ENCODE measurements around the gene GMDS.

The GMDS gene

DNA sequence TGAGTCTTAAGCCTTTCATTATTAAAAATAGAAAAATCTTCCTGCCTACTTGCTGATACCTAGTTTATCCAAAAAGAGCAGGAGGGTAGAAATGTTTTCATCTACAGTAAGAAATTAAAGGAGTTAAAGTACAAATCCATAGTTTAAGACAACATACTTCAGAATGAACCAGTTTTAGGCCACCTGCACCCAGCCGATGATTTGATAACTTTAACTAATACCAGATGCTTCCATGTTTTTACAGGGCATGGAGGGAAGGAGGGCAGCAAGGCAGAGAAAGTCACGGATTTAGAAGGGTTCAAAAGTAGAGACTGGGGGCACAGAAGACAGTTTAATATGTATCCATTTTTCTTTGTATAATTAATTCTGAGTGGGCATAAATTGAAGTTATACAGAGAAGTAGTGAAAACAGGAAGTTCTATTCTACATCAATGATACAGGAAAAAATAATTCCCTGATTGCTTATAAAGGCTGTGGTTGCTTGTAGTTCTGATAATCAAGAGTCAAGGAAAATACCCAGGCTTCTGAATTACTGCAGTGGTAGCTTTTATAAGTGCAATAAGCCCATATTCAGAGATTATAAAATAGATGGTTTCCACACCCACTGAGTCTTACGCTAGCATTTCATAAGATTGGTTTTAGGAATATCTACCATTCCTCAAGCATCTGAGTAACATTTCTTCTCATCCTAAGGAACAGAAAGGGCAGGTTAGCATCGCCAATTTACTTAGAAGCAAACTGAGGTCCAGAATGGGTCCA, 72.0 kb downstream of the GMDS start:
- no peak for DNase-seq

DNA sequence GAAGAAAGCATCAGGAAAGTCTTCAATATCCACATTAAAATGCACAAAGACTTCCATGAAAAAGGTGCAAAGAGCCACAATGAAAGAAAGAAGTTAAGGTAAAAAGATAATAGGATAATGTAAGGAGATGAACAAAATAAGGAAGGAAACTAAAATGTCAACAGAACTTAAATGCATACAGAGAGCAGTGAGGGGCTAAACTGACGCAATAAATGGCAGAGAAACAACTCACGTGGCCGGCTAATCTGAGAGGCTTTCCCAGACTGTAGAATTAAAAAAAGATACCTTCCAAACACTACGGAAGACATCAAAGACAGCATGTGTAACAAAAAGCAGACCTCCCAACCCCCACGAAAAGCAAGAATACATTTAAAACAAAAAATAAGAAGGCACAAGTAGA, 73.7 kb downstream of the GMDS start:
- DNase-seq, result no peak

DNA sequence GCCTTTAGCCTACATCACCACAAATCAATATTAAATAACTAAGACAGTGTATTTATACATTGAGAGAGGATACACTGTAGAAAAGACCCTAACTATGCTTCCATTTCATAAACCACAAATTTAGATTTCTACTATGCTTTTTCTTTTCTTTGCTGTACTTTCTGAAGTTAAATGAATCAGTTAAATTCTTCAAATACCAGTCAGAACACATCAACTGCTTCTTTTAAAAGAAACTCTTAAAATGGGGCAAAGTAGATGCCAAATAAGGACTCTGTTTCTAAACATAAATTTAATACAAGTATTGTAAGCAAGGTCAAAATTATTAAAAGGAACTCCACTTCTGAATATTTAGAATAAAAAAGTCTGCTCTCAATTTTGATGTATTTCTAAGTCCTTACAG, 76.9 kb downstream of the GMDS start:
- no peak for DNase-seq

DNA sequence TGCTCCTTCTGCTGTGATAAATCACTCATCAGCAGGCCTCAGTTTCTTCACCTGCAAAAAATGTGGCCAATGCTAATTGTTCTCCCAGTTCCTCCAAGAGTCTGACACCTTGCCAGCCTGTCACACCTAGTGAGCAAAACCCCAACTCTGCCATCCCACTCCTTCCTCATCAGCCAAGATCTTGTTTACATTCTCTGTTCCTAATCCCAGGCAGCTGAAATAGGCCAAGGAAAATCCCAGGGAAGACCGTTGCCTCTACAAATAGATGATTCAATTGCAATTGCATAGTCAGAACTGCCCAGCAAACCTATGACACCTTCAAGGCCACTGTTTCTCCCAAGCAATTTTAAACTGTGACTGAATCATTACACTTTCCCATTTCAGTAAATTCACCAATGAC, 78.7 kb downstream of the GMDS start:
- DNase-seq, result no peak

- no peak for DNase-seq
These were observed 80.1 kb downstream of the GMDS start for GRCh38 chr6:2165286-2165685.

- DNase-seq, result no peak
These were observed 80.9 kb downstream of the GMDS start for GRCh38 chr6:2164481-2164880.

- no peak for DNase-seq
These were observed 83.3 kb downstream of the GMDS start for GRCh38 chr6:2162079-2162445.

DNA sequence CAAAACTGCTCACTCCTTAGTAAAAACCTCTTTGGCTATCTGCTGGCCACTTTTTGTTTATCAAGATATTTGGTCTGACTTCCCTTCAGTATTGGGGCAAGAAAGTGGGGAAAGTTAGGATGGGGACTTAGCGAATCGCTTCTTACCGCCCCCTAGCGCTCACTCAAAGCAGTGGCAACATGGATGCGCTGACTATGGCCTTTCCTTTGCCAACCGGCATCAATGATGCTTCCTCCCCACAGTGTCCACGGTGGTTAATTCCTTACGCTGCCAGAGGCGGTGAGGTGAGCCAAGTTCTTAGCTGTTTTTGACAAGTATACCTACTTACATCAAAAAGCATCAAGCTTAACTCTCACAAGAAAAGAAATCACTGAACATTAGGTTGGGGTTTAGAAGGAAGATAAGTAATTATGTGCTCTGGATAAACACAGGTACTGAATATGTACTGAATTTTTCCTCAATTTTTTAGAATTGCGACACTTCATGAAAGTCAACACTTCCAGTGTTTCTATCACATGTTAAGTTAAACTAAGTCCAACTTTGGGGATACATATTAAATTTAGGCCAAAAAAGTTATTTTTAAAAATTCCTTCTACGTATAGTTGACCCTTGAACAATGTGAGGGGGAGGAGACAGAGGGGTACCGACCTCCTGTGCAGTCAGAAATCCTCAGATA, 86.7 kb downstream of the GMDS start:
- DNase-seq, result no peak

DNA sequence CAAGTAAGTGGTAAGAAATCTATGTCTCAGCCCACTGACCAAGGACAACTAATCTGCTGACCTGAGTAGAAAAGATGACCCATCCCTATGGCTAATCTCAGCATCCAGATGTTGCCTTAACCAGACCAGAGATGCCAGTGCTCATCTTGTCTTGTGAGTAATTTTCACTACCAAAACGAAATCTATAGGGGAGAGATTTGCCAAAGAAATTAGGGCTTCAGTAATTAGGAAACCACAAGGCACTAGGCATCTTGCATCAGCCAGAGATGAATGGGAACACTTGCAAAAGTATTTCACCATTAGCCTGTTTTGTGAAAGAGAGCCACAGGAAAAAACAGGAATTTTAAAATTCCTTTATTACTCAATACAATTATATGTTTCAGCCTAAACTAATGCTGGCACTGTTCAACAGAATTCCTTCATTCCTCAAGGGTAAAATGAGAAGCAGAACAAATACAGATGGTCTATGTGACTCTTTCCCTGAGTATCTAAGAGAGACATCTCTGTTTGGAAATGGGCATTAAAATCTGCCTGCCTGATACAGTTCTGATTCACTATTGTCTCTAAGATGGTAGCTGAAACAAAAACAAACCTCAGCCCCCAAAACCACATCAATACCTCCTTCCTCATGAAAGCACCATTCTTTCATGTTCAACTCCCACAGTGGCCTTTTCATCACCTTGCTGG, 87.8 kb downstream of the GMDS start:
- no peak for DNase-seq

- no peak for DNase-seq
These were observed 90.2 kb downstream of the GMDS start for GRCh38 chr6:2155206-2155605.

DNA sequence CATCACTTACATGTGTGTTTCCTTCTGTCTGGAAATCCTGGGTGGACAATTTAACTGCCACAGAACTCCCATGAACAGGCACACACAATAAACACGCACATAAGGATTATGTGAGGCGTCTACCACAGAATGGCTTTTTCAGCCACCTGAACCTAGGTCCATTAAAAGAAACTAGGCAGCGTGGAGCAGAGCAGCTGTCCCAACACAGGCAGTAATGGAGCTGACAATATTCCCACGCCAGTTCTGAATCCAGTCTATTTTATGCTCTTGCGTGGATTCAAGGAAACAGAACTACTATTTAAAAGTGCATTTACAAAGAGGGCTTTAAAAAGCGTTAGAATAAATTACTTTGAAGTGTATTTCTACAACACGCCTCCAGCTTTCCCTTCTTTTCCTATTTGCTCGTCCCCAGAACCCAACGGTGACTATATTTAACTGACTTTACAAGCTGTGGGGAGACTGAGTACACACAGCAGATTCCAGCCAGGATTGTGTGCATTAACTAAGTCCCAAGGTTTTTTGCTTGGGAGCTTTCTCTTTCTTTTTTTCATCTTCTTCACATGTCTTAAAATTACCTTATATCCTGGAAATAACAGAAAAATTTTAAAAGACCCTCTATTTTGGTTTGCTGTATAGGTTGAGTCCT, 95.9 kb downstream of the GMDS start:
- no peak for DNase-seq

GRCh38 chr6:2148748-2149147, 96.7 kb downstream of the GMDS start:
- no peak for DNase-seq

DNA sequence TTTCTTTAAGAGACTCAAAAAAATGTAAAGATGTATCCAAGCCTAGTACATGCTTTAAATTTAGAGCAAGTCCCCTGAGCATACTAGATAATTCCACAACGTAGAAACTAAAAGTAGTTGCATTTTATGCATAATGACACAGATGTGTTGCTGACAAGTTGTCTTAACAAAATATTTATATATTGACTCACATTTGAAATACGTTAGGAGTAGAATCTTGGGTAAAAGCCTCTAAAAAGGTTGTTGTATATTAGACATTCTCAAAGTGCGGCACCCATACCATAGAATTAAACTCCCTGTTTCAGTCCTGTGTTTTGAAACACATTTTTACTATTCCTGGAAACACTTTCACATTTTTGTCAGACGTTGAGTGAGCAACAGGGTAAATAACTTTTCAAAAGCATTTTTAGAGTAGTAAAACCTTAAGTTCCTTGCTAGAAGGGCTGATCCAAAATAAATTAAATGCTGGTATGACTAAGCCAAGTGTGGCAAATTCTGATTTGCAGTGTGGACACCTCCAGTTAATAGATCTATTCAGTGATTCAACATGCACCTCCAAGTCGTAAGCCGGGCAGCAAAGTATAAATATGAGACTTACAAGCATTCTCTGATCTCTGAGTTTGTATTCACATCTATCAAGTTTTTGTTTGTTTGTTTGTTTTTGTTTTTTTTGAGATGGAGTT, 97.5 kb downstream of the GMDS start:
- no peak for DNase-seq

DNA sequence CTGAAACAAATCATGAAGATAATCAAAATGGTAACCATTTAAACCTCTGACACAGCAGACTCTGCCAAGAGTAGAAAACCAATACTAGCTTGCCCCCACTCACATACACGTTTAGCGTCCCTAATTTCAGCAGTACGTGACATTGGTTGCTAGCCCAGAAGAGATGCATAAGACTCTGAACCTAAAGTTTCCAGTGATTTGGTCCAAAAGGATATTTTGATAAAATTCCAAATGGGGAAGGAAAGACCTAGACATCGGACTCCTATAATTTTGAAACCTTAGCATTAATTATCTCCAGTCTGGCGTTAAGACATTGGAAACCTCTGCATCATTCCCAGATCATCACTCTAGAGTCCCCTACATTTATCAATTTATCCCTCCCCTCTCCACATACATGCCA, 98.1 kb downstream of the GMDS start:
- DNase-seq, result no peak

DNA sequence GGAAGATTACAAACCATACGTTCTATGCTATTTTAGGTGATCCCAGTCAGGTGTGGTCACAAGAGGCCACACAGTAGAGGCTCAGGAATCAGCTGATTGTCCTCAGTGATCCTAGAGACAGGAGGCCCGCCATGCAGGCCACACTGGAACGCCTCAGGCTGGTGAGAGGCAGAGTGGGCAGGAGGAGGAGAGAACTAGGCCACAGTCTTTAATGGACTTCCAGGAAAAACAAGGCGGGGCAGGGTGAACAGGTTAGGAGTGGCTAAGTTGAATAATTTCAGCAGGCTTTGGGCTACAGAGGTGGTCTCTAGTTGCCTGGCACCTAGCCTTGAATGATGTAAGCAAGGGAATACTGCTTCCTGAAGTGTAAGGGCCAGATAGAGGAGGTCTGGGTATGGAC, 101.2 kb downstream of the GMDS start:
- no peak for DNase-seq

GRCh38 chr6:2141644-2142290, 103.6 kb downstream of the GMDS start:
- DNase-seq, result no peak

DNA sequence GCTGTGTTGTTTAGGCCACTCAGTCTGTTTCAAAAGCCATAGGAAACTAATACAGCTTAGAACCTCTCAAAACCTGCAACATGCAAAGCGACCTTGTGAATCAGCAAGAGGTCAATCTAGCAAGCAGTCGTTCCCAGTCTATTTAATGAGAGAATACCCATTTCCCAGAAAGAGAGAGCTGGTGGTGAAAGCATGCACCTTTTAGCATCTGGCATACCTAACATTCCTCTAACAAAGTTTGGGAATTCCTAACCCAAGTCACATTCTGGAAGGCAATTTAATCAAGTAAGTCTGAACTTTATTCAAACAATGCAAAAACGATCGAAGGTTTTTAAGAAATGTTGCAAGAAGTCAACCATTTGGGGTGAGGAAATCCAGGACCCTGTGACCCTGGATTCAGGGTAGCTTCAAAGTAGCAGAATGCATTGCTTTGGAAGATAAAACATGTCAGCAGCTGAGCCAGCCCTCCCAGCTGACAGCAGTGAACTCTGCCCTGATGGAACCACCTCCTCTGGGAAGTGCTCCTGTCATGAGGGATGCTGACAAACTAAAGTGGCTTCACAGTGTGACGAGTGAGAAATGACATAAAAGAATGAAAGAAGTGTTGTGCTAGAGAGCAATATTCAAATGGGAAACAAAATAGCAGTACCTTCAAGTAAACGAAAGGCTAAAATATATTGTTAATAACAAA, 104.8 kb downstream of the GMDS start:
- no peak for DNase-seq

DNA sequence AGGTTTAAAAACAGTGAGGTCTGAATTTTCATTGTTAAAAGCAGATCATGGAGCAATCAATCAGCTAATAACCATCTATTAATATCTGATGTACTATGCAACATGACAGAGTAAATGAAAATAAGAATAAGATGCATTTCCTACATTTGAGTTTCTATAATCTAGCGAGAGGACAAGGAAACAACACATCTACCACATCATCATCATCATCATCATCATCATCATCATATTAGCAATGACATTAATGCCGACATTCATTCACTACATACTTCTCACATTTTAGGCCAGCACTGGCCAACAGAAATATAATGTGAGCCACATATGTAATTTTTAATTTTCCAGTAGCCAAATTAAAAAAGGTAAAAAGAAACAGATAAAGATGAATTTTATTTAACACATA, 110.0 kb downstream of the GMDS start:
- DNase-seq, result no peak

- DNase-seq, result no peak
These were observed 110.9 kb downstream of the GMDS start for GRCh38 chr6:2134554-2134953.

GRCh38 chr6:2133716-2134310, 111.6 kb downstream of the GMDS start:
- no peak for DNase-seq

GRCh38 chr6:2132916-2133315, 112.5 kb downstream of the GMDS start:
- DNase-seq, result no peak

DNA sequence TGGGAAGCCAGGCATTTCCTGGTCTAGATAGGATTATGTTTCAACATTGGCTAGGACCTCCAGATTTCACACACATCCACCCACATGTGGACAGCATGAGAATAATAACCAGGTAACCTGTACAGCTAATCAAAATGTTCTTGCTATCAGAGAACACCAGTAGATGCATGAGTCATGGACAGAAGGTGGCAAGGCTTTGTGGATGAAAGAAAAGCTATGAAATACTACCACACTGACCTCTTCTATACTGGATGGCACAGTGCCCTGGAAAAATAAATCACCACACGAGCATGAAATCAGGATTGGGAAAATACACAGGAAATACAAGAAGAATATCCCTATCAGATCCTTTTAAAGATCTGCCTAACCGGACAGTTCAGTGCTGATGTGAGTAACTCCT, 113.0 kb downstream of the GMDS start:
- DNase-seq, result no peak

Data from activated CD4-positive, alpha-beta T cell treated with anti-CD3 and anti-CD28 coated beads, Interleukin-2, amount 50 U/mL, for 4 hours (primary cell).